Activated CD4-positive, CD25-positive, alpha-beta regulatory T cell treated with anti-CD3 and anti-CD28 coated beads, Interleukin-2, amount 50 U/mL, for 24 hours (primary cell): Measurements from ENCODE around the gene HBQ1.
"Not testable (repeated sequence)": the region's sequence is repeated elsewhere in the genome, so short reads cannot be mapped to it uniquely, and the experiment has no call there.

Experiments
- ATAC-seq, 2 donors: fragments of 150-1000 bp; cut with Tn5 transposase; one replicate each; pipeline ENCODE4 v1.10.0; 2021; ENCODE audit warnings: mild to moderate bottlenecking in 1 of 2, moderate library complexity in 1 of 2

The HBQ1 gene

GRCh38 chr16:211631-212180 is 31.4 kb downstream of the HBQ1 start:
- ATAC-seq: not testable (repeated sequence)

GRCh38 chr16:212999-213398 is 32.7 kb downstream of the HBQ1 start:
- ATAC-seq: no peak

- ATAC-seq: no peak
Observed at GRCh38 chr16:220021-220420, 39.8 kb downstream of the HBQ1 start.

- ATAC-seq: peak; percentile 18 to 26
Observed at GRCh38 chr16:228151-228851, 48.0 kb downstream of the HBQ1 start.

- peak; percentile 92 to 93 for ATAC-seq
Observed at GRCh38 chr16:228852-229730, 48.8 kb downstream of the HBQ1 start, which contains the start of gene LUC7L. Gene LUC7L (minus strand): TSS chr16:229449. CDS start chr16:229339, 110 bp downstream.

GRCh38 chr16:229731-230281 is 49.5 kb downstream of the HBQ1 start:
- ATAC-seq: no peak

- not testable (repeated sequence) for ATAC-seq
Observed at GRCh38 chr16:230351-230750, 50.1 kb downstream of the HBQ1 start.
